ENCODE results near the gene DGAT2.

DNA sequence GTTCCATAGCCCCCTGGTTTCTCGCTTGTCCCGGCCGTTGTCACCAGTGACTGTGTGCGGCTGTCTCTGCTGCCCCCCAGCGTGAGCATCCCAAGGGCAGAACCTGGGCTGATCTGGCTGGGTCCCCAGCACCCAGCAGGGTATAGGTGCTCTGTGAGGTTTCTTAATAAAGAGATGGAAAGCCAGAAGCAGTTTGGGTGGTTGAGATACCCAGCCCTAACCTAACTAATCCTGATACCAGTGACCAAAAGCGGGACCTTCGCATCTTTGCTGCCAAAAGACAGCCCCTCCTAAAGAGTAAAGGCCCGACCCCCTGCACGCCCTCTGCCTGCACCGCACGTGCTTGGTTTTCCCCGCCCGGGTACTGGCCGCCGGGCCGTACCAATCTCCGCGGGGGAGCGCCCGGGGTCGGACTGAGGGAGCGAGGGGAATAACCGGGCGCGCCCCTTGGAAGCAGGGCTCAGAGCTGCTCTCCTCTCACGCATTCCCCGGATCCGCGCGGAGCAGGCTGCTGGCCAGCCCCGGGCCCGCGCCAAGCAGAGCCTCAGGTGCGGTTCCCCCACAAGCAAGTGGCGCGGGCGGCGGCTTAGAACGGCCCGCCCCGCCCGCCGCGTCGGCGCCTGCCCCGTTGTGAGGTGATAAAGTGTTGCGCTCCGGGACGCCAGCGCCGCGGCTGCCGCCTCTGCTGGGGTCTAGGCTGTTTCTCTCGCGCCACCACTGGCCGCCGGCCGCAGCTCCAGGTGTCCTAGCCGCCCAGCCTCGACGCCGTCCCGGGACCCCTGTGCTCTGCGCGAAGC lies at the start of gene DGAT2:
- TF ChIP-seq POLR2A (IDR thresholded peaks at IDR 0.05; ENCODE audit: low read depth, low read length) (peak; percentile 79), POLR2AphosphoS5 (IDR thresholded peaks at IDR 0.05; ENCODE audit: low read depth, low read length) (peak; percentile 68), TAF1 (IDR thresholded peaks at IDR 0.05; ENCODE audit: borderline replicate concordance, low read depth, low read length) (peak; percentile 36; the same call in 1 of the 2 replicates)
